Kidney (tissue), 14 donors: ENCODE data around the gene CIAO2B. TPM values are rescaled to one million over a fixed set of nuclear protein-coding genes. Genes with fewer than 3 reads are reported as not detected.

Source experiments
- DNase-seq, 5 donors: peaks; one replicate each; pipeline ENCODE4 v3.0.0-alpha.2; 2013 to 2020
- FAIRE-seq: peaks from 2 replicates; lab custom pipeline; 2012; peaks lifted over from hg19 to GRCh38; lab: Jason Lieb, UNC
- H3K27ac ChIP-seq, 2 donors: one replicate each; pipeline ENCODE4 v1.7.0; 2013; ENCODE audit warnings: low read depth in 2 of 2, low read length in 2 of 2, inconsistent platforms in 1 of 2
- H3K27me3 ChIP-seq: one replicate; pipeline ENCODE4 v1.7.1; 2013; ENCODE audit warnings: low read length, inconsistent platforms; ENCODE audit not compliant: control insufficient read depth, insufficient read depth
- H3K36me3 ChIP-seq, 3 donors: one replicate each; pipeline versions ENCODE4 v1.7.0 to v1.7.1; 2013; ENCODE audit warnings: low read length in 3 of 3, control low read depth in 1 of 3, inconsistent platforms in 1 of 3; ENCODE audit not compliant: insufficient read depth in 3 of 3, control insufficient read depth in 2 of 3
- H3K4me1 ChIP-seq, 3 donors: one replicate each; pipeline versions ENCODE4 v1.7.0 to v1.7.1; 2013; ENCODE audit warnings: low read length in 3 of 3, inconsistent platforms in 1 of 3, low read depth in 1 of 3; ENCODE audit not compliant: control insufficient read depth in 2 of 3, insufficient read depth in 2 of 3
- H3K4me3 ChIP-seq, 3 donors: one replicate each; pipeline versions ENCODE4 v1.7.0 to v1.8.1; 2013; ENCODE audit warnings: low read length in 3 of 3, control low read depth in 1 of 3, inconsistent platforms in 1 of 3
- H3K9ac ChIP-seq, 3 donors: one replicate each; pipeline versions ENCODE4 v1.7.0 to v1.7.1; 2013; ENCODE audit warnings: low read length in 3 of 3, control low read depth in 1 of 3, inconsistent platforms in 1 of 3
- H3K9me3 ChIP-seq, 3 donors: one replicate each; pipeline versions ENCODE4 v1.7.0 to v1.7.1; 2013; ENCODE audit warnings: low read length in 3 of 3, control low read depth in 1 of 3, inconsistent platforms in 1 of 3; ENCODE audit not compliant: control insufficient read depth in 2 of 3, insufficient read depth in 1 of 3
- intact Hi-C: fragments of 100-400 bp; cut with DNase I; formaldehyde crosslinking; loops from one replicate; pipeline ENCODE4 v1.11.1; 2022
- polyA plus RNA-seq: library from polyadenylated mRNA; stranded (reverse); fragments of 350-450 nt; fragmentation: Illumina TruSeq; extraction: RNeasy Lipid Tissue Mini Kit (QIAGEN cat#74804); gene quantifications from one replicate; pipeline ENCODE4 v1.2.3, GENCODE V29; 2014; ENCODE audit warnings: low read depth, low replicate concordance; ENCODE audit not compliant: insufficient read depth
- total RNA-seq: library from RNA; stranded (reverse); fragmentation: NEBNext Ultra II Directional; extraction: Animal tissue kit (Norgen Biotek cat#: 25700); gene quantifications from one replicate; pipeline ENCODE4 v1.2.1, GENCODE V29; 2021
- TF ChIP-seq, protein P1 (sequence below): IDR thresholded peaks from 3 replicates; pipeline ENCODE4 v1.5.1; 2012; ENCODE audit warnings: mild to moderate bottlenecking, moderate library complexity, borderline replicate concordance; ENCODE audit not compliant: insufficient read depth; ENCODE audit errors: extremely low read depth
- donor health status: control.
- donor health status: control.
- donor health status: control.
- donor health status: control.
- donor health status: control.
- donor health status: DM: yes; HTN: yes; CAD: no.
- donor health status: Normal renal cell carcinoma (clear cell type).

Gene CIAO2B
- total and polyA plus RNA-seq, 2 donors from 2014 or later, result 71.2 to 284 TPM

DNA sequence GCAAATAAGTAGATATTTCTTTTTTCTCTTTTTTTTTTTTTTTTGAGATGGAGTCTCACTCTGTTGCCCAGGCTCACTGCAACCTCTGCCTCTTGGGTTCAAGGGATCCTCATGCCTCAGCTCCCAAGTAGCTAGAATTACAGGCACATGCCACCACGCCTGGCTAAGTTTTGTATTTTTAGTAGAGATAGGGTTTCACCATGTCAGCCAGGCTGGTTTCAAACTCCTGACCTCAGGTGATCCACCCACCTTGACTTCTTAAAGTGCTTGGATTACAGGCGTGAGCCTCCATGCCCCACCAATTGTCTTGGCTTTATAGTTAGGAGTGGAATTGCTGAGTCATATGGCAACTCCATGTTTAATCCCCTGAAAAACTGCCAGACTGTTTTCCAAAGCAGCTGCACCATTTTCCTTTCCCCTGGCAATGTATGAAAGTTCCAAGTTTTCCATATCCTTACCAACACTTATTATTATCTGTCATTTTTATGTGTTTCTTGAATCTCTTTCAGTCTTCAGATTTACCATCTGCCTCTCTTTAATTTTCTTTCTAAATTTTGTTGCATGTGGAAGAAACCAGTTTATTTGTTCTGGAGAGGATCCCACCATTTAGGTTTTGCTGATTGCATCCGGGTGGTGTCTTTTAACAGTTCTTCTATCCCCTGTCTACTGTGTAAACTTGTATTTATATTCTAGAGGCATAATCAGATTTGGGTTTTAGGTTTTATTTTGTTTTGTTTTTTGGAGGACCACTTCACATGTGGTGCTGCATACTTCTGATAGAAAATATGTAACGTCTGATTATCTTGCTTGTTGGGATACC is 17.0 kb upstream of the CIAO2B start:
- H3K4me3 ChIP-seq, result no peak overlapping the region
- peaks cover 0 to 13% (median 12%) of the 10 kb centered on the region in 3 donors for H3K4me1 ChIP-seq
- no peaks in the 10 kb centered on the region for H3K9me3 ChIP-seq
- peaks cover 2% of the 10 kb centered on the region for H3K27me3 ChIP-seq
- H3K9ac ChIP-seq, result no peak overlapping the region
- no peak overlapping the region for H3K27ac ChIP-seq
- no peaks in the 10 kb centered on the region for H3K36me3 ChIP-seq
- DNase-seq, result peak in 2 of 5 donors; percentile 27 to 37
- TF ChIP-seq, protein P1, sequence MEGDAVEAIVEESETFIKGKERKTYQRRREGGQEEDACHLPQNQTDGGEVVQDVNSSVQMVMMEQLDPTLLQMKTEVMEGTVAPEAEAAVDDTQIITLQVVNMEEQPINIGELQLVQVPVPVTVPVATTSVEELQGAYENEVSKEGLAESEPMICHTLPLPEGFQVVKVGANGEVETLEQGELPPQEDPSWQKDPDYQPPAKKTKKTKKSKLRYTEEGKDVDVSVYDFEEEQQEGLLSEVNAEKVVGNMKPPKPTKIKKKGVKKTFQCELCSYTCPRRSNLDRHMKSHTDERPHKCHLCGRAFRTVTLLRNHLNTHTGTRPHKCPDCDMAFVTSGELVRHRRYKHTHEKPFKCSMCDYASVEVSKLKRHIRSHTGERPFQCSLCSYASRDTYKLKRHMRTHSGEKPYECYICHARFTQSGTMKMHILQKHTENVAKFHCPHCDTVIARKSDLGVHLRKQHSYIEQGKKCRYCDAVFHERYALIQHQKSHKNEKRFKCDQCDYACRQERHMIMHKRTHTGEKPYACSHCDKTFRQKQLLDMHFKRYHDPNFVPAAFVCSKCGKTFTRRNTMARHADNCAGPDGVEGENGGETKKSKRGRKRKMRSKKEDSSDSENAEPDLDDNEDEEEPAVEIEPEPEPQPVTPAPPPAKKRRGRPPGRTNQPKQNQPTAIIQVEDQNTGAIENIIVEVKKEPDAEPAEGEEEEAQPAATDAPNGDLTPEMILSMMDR, result no peak
- intact Hi-C loops, result no loop called here
- FAIRE-seq, result no peak

GRCh38 chr16:66950437-66950836 is 16.2 kb upstream of the CIAO2B start:
- DNase-seq (no peak), FAIRE-seq (no peak)
- H3K9me3 ChIP-seq, result no peaks in the 10 kb centered on the region
- H3K27me3 ChIP-seq, result peaks cover 2% of the 10 kb centered on the region
- H3K9ac ChIP-seq, result no peak overlapping the region
- H3K4me1 ChIP-seq, result peaks cover 0 to 13% (median 12%) of the 10 kb centered on the region in 3 donors
- TF ChIP-seq, protein P1, result no peak
- intact Hi-C loops, result no loop called here
- H3K36me3 ChIP-seq, result no peaks in the 10 kb centered on the region
- H3K27ac ChIP-seq, result peak overlapping the region in 1 of 2 donors; percentile 37
- peak overlapping the region in 1 of 3 donors; percentile 27 for H3K4me3 ChIP-seq

- no peak for FAIRE-seq
- no peak for DNase-seq
Observed at GRCh38 chr16:66949472-66949871, 15.3 kb upstream of the CIAO2B start.

More at GRCh38 chr16:66949472-66949871, 15.3 kb upstream of the CIAO2B start:
- Histone ChIP-seq H3K4me3 (no peak overlapping the region), H3K4me1 (peaks cover 0 to 13% (median 12%) of the 10 kb centered on the region in 3 donors), H3K27me3 (peaks cover 2% of the 10 kb centered on the region), H3K27ac (peak overlapping the region; percentile 51 to 67), H3K36me3 (no peaks in the 10 kb centered on the region), H3K9ac (no peak overlapping the region), H3K9me3 (no peaks in the 10 kb centered on the region)
- intact Hi-C loops, result no loop called here
- TF ChIP-seq, protein P1, result no peak
